NCI-H748 treated with DMSO at 0.1 percent for 48 hours (cell line): ENCODE data around the gene CTBP1.
"Not testable (repeated sequence)": the region's sequence is repeated elsewhere in the genome, so short reads cannot be mapped to it uniquely, and the experiment has no call there.

Experiments
- DNase-seq: peaks from one replicate; lab custom pipeline; 2025; lab: John Stamatoyannopoulos, UW

Gene CTBP1

DNA sequence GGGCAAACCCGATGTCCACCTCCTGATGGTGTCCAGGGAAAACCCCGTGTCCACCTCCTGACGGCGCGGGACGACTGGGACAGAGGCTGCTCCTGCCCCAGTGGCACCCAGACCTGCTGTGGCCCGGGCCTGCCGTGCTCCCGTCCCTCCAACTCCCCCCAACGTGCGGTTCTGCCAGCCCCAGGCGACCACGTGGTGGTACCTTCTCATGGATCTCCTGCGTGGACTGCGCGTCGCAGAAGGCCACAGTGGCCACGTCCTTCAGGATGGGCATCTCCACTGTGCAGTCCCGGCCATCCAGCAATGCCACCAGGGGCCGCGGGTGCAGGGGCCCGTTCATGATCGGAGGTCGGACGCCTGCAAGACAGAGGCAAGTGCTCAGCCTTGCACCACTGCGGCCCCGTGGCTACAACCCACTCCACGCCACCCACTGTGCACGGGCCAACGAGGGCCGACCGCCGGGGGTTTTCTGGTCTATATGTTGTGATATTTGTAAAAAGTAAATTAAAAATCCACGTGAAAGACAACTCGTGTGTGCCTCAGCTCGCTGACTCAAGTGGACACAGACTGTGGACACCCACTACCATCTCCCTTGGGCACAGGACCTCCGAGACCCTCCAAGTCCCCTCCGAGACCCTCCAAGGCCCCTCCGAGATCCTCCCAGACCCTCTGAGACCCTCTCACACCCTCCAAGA is 10.8 kb downstream of the CTBP1 start:
- no peak for DNase-seq

DNA sequence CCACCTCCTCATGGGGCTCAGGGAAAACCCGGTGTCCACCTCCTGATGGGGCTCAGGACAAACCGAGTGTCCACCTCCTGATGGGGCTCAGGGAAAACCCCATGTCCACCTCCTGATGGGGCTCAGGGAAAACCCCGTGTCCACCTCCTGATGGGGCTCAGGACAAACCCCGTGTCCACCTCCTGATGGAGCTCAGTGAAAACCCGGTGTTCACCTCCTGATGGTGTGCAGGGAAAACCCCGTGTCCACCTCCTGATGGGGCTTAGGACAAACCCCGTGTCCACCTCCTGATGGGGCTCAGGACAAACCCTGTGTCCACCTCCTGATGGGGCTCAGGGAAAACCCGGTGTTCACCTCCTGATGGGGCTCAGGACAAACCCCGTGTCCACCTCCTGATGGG is 11.7 kb downstream of the CTBP1 start:
- not testable (repeated sequence) for DNase-seq

DNA sequence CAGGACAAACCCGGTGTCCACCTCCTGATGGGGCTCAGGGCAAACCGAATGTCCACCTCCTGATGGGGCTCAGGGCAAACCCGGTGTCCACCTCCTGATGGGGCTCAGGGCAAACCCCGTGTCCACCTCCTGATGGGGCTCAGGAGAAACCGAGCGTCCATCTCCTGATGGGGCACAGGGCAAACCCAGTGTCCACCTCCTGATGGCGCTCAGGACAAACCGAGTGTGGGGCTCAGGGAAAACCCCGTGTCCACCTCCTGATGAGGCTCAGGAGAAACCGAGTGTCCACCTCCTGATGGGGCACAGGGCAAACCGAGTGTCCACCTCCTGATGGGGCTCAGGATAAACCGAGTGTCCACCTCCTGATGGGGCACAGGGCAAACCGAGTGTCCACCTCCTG is 12.1 kb downstream of the CTBP1 start:
- DNase-seq = not testable (repeated sequence)

DNA sequence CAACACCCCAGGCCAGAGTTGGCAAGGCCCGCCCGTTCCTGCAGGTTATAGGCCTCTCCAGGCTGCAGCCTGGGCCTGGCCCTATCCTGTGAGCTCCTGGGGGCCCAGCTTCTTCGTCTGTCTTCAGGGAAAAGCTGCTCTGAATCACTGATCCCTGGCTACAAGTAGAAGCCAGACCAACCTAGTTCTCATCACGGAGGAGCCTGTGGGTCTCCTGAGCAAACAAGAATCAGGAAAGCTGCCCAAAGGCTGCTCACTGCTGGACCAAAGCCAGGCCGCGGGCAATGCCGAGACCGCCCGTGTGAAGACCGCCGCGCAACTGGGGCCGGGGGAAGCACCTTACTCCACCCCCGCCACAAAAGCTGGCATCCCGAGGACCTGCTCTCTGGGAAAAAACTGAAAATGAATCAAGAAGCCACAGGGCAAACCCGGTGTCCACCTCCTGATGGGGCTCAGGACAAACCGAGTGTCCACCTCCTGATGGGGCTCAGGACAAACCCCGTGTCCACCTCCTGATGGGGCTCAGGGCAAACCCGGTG is 12.8 kb downstream of the CTBP1 start:
- no peak for DNase-seq

DNA sequence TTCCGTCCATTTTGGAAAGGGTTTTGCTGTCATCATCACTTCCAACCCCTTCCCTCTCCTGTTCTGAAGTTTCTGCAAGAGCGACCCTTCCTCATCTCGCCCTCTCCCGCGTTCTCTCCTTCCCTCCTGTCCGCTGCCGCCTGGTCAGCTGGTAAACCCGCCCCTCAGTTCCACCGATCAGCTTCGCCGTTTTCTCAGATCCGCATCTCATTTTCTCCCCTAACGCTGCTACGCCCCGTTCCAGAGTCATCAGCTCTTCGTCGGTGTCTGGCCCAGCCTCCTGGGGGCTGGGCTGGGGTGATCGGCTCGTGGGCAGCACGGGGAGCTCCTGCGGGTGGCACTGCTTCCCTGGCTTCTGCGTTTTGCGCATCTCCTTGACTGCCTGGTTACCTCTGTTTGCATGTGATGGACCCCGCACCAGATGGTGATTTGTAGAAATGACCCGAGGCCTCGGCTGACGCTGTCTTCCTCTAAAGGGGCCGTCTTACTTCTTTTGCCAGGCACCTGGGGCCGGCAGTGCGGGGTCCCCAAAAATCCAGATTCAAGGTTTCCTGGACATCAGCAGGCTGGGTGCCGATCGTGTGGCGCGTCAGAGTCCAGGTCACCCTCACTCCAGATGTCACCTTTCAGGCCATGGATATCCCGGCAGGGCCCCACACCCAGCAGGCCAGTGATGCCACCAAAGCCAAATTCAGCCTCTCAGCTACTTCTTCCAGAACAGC is 13.4 kb downstream of the CTBP1 start:
- DNase-seq = no peak

DNA sequence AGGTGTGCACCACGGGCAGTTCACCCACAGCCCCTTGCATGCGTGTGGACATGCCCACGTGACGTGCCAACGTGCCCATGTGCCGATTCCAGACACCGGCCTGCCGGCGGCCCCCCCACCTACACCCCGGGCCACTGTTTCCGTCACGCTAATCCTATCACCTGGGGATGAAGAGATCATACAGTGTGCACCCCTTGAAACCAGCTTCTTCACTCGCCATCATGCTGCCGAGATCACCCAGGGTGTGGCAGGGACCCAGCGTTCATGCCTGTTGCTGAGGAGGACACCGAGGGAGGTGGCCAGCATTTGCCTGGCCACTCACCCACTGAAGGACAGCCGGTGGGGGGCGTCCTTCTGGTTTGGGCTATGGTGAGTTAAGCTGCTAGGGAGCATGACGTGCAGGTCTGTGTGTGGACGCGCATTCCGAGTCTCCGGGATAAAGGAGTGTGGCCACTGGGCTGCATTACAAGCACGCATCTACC is 14.1 kb downstream of the CTBP1 start:
- DNase-seq = no peak

DNA sequence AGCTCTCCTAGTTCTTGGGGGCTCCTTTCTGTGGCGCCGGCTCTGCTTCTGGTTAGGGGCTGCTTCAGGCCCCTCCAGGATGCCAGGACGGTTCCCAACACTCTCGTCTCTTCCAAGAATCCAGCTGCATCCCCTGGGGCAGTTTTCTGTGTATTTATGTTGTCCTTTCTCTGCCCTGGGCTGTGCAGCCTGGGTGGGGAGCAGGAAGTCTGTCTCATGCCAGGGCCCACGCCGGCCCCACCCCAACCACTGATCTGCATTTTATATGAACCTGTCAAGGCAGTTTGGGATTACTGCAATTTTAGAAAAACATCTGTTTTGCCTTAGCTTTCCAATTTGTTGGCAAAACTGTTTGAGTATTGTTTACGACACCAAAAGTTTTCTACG is 14.6 kb downstream of the CTBP1 start:
- no peak for DNase-seq

DNA sequence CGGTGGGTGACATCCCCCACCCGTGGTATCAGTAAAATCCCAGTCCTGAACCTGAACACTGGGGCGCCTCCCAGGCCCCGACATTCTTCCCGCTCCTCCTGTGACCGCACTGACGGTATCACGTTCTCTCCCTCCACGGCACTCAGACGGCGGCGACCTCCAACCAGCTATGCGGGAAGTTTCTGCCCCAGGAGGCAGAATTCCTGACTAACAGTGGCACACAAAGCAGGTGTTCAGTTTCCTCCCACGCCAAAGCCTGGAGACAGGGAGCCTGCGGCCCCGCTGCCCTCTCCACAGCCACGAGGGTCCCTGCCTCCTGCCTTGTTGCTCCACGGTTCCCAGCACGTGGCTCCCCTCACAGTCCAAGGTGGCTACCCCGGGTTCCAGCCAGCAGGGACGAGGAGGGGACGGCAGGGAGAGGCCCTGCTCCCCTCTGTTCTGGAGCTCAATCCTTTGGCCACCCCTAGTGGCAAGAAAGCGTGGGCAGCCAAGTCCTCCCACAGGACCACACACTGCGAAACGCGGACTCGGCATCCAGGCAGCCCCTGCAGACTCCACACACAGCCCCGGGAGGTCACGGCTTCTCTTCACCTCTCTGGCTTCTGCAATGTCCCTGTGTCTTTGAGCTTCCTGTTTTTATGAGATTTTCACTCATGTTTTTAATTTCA is 15.2 kb downstream of the CTBP1 start:
- no peak for DNase-seq

DNA sequence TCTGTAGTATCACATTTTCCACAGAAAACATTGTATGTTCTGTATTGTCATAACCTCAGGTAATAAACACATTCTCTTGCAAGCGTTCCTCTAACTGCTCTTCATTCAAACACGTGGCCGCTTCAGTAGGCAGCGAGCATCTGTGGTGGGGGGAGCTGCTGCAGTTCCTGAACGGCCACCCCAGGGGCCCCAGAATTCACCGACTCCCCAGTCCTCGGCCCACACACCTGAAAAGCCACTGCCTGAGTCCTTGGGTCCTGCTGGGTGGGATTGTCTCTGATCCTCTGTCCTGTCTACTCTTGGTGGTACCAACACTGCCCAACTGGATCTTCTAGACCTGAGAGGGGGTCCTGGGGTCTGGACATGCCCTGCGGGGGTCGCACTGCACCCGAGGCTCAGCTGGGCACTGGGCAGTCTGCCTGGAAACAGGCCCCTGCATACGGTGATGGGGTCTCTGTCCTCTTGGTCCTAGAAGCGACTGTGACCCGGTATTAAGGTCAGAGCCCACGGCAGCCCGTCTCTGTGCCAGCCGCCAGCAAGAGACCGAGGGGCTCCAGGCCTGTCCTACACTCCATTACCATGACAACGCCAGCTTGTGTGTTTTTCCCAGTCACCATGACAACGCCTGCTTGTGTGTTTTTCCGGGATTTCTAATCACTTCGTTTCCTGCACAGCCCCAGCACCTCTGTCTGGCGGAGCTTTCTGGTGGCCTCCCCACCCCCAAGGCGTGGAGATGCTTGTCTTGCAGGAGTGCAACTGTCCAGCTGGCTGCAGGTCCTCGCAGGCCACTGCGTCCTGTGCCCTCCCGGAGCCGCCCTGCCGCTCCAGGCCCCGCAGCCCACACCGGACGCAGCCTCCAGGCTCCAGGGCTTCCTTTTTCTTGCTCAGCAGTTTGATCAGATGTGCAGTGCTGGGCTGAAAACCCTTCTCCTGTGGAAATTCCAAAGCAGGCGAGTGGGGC is 16.0 kb downstream of the CTBP1 start:
- no peak for DNase-seq

DNA sequence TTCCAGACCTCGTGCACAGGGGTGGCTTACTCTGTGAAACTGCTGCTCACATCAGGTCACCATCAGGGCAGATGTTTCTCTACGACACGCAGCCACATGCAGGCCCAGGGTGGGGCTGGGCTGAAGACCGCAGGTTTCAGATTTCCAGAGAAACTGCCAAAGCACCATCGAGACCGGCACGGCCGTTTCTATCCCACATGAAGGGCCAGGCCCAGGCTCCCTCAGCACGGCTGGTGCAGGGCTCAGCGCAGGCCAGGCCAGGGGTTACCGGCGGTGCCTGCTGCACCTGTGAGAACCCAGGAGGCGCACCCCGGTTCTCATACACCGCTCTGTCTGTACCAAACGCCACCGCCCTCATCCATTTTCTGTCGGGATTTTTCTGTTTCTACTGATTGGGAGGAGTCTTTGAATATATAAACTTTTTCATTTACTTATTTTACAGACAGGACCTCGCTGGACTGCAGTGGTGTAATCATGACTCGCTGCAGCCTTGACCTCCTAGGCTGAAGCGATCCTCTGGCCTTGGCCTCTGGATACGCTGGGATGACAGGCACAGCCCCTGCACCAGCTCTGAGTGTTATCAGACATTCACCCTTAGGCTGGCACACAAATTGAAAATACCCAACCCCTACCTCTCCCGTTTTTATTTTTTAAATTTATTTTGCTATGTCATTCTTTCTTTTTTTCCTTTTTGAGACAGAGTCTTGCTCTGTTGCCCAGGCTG is 17.1 kb downstream of the CTBP1 start:
- no peak for DNase-seq

DNA sequence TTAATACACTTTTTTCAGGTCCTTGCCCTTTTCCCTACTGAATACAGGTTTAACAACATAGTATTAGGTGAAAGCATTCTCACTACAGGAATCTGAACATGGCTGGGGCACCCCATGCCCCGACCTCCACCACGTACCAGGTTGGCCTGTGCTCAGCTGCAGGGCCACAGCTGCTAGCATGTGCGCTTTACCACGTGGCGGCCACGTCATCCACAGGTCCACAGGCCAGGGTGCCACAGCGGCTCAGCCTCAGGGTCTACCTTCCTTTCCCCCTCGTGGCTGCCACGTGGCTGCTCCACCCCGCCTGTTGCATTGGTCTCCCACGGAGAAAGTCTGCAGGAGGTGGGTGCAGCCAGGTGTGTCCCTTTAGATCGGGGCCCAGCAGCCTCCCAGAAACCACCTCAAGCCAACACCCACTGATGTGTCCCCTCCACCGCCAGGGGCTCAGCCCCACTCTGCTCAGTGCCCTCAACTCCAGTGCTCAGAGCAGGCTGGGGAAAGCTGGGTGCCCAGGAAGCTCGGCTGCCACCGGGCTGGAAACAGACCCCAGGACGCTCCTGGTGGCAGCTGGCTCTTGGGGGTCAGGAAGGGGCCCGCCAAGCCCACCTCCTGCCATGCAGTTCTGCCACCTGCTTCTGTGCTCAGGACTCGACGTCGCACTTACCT is 17.8 kb downstream of the CTBP1 start:
- DNase-seq = no peak

DNA sequence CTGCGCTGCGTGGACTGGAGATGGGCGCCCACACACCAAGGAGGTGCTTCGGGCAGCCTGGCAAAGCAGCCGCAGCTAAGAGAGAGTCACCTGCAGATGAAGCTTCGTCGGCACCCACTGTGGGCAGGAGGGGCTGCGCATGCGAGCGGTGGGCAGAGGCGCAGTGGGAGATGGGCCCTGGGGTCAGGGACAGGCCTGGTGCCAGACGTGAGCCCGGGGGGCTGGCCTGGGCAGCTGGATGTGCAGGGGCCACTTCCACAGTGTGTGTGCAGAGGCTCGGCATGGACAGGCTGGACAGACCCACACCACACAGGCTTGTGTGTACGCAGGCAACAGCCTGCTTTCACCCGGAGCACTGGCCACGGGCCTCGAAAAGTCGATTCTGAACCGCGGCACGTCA is 18.6 kb downstream of the CTBP1 start:
- no peak for DNase-seq

DNA sequence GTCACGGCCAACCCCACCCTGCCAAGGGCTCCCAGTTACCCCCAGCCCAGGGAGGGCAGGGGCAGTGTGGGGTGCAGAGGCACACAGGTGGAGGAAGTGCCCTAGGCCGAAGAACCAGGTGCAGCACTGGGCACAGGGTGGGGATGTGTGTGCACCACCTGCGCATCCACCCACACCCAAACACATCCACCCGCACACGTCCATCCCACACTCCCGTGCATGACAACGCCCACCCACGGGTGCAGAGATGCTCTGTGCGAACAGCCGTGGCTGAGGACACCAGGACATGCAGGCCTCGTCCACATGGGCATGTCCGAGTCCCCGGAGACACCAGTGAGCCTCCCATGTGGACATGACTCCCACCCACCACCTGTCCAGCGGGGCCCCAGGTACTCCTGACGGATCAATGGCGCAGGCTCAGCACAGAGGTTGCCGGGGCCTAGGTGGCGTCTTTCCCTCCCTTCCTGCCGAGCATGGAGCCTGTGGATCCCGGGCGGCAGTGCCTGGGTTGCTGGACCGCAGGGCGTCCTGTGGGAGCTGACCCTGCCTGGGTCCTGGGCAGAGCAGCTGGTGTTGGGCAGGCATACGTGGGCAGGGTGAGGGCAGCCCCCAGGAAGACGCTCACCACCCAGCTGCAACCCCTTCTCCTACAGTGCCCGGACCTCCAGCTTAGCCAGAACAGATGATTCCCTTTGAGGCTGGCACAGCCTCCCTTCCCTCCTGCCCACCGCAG is 19.6 kb downstream of the CTBP1 start:
- DNase-seq = no peak

DNA sequence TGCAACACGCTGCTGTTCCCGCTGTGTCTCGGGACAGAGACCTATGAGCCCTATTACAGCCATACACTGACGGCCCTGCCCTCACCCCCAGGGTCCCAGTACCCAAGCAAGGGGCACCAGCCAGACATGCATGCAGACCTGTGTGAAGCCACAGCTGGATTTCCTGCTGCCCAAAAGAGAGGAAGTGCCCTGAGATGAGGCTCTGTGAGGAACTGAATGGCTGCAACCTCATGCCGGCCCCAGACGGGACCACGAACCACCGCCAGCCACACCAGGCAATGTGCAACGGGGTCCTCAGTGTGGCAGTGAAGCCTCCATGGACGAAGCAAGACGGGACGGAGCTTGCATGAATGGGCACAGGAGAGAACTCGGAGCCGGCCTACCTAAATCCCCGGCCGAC is 21.1 kb downstream of the CTBP1 start:
- no peak for DNase-seq

DNA sequence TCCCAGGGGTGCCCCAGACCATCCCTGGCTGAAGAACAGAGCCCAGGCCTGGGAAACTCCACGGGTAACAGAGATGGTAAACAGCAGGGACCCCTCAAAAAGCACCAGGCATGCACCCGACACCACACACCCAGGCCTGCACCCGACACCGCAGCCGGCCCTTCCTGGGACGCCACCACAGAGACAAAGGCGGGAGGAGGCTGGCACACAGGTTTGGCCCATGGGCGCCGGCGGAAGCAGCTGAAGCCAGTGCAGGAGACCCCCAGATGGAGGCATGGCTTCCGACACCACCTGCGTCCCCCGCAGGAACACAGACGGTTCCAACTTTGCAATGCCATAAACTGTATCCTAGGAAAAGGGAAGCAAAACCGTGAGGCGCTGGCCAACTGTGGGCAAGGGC is 22.3 kb downstream of the CTBP1 start:
- no peak for DNase-seq

DNA sequence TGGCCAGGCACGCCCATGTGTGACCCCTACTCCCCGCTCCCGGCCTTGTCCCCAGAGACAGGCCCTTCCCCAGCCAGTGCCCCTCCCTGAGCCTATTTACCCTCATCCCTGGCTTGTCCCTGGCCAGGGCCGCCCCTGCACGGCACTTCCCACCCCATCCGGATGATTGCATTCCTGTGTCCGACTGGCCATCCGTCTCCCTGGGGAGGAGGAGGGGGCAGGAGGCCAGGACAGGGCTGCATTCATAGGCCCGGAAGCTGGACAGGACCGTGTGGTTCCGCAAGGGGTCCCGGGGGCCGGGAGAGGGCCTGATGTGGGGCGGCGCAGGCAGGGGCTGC is 22.8 kb downstream of the CTBP1 start:
- no peak for DNase-seq

DNA sequence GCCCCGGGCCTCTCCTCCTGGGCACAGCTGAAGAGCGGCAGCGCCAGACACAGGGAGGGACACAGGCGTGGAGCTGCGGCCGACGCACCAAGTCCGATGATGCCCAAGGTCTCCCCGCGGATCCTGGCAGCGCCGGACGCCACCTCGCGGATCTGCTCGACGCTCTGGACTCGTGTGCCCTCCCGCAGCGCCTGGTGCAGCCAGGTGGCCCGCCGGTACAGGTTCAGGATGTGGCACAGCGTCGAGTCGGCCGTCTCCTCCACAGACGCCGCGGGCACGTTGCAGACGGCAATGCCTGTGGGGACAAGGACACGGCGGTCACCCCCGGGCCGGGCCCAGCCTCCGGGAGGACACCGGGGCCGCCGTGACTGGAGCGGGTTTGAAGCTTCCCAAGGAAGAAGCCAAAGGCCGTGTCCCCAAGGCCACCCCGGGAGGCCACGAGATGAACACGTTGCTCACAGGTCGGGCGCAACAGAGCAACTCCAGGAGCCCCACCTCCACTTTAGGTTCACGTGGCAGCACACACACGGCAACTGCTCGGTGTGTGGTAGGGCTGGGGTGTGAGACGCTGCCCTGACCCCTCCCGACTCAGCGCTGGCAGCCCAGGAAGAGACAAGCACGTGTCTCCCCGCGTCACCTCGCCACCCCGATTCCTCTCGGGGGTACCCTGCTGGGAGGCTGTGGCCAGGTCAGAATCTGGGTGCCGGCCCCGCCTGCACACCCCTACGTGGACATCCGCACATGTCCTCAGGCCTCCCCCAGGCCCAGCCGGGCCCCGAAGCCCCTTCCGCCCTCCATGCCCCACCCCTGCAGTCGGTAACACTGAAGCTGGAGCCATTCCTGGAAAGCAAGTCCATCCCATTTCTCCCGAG is 23.4 kb downstream of the CTBP1 start:
- DNase-seq = no peak

DNA sequence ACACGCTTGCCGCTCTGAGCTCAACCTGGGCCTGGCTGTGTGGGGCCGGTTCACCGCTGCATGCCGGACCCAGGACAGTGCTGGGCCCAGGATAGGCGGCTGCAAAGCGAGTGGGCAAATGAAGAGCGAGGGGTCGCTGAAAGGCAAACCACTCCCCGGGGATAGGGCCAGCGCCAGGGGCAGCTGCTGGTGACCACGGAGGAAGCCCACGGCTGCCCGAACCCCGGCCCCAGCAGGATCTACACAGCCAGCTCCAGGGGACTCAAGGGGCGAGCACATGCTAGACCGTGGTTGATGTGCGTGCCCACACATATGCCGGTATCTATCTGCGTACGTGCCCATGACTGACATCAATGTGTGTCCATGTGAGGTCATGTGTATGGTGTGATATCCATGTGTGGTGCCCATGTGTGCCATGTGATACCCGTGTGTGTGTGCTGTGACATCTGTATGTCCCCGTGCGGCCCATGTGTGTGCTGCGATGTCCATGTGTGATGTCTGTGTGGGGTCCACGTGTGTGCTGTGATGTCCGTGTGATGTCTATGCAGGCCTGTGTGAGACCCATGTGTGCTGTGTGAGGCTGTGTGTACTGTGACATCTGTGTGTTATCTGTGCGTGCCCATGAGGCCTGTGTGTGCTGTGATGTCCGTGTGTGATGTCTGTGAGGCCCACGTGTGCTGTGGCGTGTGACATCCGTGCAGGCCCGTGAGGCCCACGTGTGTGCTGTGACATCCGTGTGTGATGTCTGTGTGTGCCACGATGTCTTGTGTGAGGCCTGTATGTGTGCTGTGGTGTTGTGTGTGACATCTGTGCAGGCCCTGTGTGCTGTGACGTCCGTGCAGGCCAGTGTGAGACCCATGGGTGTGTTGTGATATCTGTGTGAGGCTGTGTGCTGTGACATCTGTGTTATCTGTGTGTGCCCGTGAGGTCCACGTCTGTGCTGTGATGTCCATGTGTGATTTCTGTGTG is 24.8 kb downstream of the CTBP1 start:
- no peak for DNase-seq
